ENCODE results near the gene RAB36. TPM values are rescaled to one million over a fixed set of nuclear protein-coding genes. Genes with fewer than 3 reads are reported as not detected.
A peak's percentile ranks its signal among the peaks of the same experiment; 100 is the strongest.

RAB36 gene
- polyA plus RNA-seq, 1 of the 3 experiments (the other 2 are of a cell fraction) = 6.6 TPM

DNA sequence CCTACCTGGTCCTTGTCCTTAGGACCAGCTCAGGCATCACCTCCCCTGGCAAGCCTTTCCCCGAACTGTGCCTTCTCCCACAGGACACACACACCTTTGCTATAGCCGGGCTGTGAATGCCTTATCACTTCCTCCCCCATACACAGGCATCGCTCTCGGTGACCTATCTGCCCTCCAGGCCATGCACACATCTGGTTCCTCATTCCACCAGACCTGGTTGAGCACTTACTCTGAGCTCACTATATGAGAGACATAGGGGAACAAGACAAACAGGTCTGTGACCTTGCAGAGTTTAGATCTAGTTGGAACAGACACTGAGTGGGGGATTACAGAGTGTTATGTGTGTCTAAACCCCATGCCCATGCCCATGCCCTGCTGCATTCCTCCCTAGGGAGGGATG, 31.9 kb downstream of the RAB36 start (continued):
- no peak for TF ChIP-seq GATA2 (CRISPR knock-in tag; IDR thresholded peaks at IDR 0.05)

DNA sequence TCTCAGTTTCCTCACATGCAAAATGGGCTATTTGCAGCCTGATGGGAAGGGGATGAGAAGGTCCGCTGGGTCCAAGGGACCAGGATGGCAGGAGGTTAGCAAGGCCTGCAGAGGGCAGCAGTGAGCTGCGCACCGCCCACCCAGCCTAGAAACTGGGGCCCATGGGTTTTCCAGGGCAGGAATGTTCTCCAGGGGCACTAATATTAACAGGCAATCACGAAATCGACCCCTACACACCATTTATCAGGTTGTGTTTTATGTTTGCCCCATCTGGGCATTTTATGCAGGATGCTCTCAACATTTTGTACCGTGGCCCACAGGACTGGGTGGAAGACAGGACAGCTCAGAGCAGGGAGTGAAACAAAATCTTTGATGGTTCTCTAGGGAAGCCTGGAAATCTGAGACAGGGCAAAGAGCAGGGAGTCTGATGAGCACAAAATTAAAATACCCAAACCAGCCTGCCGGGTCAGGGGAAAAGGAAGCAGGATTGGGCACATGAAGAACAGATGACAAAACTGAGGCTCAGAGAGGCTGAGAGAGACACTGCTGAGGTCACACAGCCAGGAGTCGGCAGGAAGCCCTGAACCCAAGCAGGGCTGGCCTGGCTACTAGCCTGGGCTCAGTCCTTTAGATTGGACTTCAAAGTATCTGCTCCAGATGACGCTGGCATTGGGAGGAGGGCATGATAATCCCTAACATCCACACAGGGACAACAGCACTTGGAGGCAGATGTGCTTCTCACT, 33.4 kb downstream of the RAB36 start:
- no peak overlapping the region for H3K27ac ChIP-seq (ENCODE audit: low read depth in 2 of 2, low read length in 1 of 2)
- H3K4me1 ChIP-seq (ENCODE audit: control insufficient read depth in 1 of 2, insufficient read depth in 2 of 2, low read depth in 1 of 2, low read length in 1 of 2) = peaks cover 12 to 41% of the 10 kb centered on the region in 2 experiments
- TF ChIP-seq SMC3 (IDR thresholded peaks at IDR 0.05; ENCODE audit: low read depth, low read length) (peak; percentile 99), NRF1 (IDR thresholded peaks at IDR 0.05; ENCODE audit: low read depth, low read length) (peak; percentile 27; the same call in 1 of the 2 replicates), RAD21 (IDR thresholded peaks at IDR 0.05; ENCODE audit: low read length) (peak; percentile 98)
- TF ChIP-seq, protein P1, sequence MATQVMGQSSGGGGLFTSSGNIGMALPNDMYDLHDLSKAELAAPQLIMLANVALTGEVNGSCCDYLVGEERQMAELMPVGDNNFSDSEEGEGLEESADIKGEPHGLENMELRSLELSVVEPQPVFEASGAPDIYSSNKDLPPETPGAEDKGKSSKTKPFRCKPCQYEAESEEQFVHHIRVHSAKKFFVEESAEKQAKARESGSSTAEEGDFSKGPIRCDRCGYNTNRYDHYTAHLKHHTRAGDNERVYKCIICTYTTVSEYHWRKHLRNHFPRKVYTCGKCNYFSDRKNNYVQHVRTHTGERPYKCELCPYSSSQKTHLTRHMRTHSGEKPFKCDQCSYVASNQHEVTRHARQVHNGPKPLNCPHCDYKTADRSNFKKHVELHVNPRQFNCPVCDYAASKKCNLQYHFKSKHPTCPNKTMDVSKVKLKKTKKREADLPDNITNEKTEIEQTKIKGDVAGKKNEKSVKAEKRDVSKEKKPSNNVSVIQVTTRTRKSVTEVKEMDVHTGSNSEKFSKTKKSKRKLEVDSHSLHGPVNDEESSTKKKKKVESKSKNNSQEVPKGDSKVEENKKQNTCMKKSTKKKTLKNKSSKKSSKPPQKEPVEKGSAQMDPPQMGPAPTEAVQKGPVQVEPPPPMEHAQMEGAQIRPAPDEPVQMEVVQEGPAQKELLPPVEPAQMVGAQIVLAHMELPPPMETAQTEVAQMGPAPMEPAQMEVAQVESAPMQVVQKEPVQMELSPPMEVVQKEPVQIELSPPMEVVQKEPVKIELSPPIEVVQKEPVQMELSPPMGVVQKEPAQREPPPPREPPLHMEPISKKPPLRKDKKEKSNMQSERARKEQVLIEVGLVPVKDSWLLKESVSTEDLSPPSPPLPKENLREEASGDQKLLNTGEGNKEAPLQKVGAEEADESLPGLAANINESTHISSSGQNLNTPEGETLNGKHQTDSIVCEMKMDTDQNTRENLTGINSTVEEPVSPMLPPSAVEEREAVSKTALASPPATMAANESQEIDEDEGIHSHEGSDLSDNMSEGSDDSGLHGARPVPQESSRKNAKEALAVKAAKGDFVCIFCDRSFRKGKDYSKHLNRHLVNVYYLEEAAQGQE (IDR thresholded peaks at IDR 0.05; ENCODE audit: low read depth, low read length) = no peak
- TF ChIP-seq, protein P2, sequence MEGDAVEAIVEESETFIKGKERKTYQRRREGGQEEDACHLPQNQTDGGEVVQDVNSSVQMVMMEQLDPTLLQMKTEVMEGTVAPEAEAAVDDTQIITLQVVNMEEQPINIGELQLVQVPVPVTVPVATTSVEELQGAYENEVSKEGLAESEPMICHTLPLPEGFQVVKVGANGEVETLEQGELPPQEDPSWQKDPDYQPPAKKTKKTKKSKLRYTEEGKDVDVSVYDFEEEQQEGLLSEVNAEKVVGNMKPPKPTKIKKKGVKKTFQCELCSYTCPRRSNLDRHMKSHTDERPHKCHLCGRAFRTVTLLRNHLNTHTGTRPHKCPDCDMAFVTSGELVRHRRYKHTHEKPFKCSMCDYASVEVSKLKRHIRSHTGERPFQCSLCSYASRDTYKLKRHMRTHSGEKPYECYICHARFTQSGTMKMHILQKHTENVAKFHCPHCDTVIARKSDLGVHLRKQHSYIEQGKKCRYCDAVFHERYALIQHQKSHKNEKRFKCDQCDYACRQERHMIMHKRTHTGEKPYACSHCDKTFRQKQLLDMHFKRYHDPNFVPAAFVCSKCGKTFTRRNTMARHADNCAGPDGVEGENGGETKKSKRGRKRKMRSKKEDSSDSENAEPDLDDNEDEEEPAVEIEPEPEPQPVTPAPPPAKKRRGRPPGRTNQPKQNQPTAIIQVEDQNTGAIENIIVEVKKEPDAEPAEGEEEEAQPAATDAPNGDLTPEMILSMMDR (IDR thresholded peaks at IDR 0.05) = peak; percentile 96
- H3K9me2 ChIP-seq = no peaks in the 10 kb centered on the region
- peaks cover 23% of the 10 kb centered on the region for H4K20me1 ChIP-seq (ENCODE audit: insufficient read depth)
- peaks cover 26% of the 10 kb centered on the region for H3K79me2 ChIP-seq (ENCODE audit: insufficient read depth)
- H3K27me3 ChIP-seq (ENCODE audit: insufficient read depth) = no peaks in the 10 kb centered on the region
- 49% methylated on average over 5 of the region's 9 CpGs for WGBS (ENCODE audit: low lambda C conversion rate)
- no peak overlapping the region; a peak in 1 of 4 replicates for H3K4me3 ChIP-seq (ENCODE audit: low read depth in 2 of 2, low read length in 1 of 2)
- no peaks in the 10 kb centered on the region for H3K9me3 ChIP-seq
- no peaks in the 10 kb centered on the region for H3K36me3 ChIP-seq (replicated peaks in 1 of 2; ENCODE audit: control insufficient read depth in 1 of 2, insufficient read depth in 2 of 2, low read length in 1 of 2)
- peak; percentile 91 for DNase-seq
- H2AFZ ChIP-seq (ENCODE audit: low read depth) = no peak overlapping the region
- H3K9ac ChIP-seq = no peak overlapping the region
- CTCF ChIA-PET = interaction anchor here (0.6 to 21.1 kb wide), 24 partner anchors 15 to 220 kb away, joined by 3 to 587 read pairs (median 3); partner anchors contain the start of gene RSPH14
- POLR2A ChIA-PET = interaction anchor here (1.1 kb wide), 1 partner anchor 103 kb away, joined by 4 read pairs; no protein-coding TSS in a partner anchor
- no peak overlapping the region for H3K4me2 ChIP-seq
- peaks cover 4% of the 10 kb centered on the region for H3F3A ChIP-seq (replicated peaks; ENCODE audit: insufficient read depth)

Measured in SK-N-SH (cell line).